ENCODE results near the gene NEUROD2. TPM values are rescaled to one million over a fixed set of nuclear protein-coding genes. Genes with fewer than 3 reads are reported as not detected.

The NEUROD2 gene
- total and polyA plus RNA-seq, 12 donors, result 0.08 TPM; not detected in 11

DNA sequence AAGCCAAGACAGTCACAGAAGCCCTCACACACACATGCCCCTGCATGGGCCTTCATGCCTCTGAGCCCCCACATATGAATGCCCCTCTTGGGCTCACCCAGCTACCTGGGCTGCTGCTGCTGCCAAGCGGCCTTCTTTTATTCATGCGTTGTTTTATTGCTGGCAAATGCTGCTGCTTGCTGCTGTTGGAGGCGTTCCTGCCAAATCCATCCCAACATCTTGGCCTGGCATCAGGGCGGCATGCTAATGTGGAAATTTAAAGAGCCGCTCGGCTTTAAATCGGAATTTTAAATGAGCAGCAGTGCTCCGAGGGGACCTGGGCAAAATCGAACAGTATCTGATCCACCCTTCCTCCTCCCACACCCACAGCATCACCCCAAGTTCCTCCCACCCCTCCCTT lies 39.0 kb downstream of the NEUROD2 start:
- no peak for DNase-seq
- Histone ChIP-seq H3K4me1 (replicated peaks in 1 of 2) (peaks cover 0 to 13% of the 10 kb centered on the region in 2 donors), H3K9me3 (replicated peaks in 1 of 3) (no peaks in the 10 kb centered on the region), H3K36me3 (replicated peaks in 1 of 2) (peaks cover 0 to 2% of the 10 kb centered on the region in 2 donors), H3K27me3 (no peaks in the 10 kb centered on the region), H3K4me3 (no peak overlapping the region), H3K27ac (no peak overlapping the region)
- TF ChIP-seq POLR2A (IDR thresholded peaks at IDR 0.05), result no peak
- TF ChIP-seq, protein P1, sequence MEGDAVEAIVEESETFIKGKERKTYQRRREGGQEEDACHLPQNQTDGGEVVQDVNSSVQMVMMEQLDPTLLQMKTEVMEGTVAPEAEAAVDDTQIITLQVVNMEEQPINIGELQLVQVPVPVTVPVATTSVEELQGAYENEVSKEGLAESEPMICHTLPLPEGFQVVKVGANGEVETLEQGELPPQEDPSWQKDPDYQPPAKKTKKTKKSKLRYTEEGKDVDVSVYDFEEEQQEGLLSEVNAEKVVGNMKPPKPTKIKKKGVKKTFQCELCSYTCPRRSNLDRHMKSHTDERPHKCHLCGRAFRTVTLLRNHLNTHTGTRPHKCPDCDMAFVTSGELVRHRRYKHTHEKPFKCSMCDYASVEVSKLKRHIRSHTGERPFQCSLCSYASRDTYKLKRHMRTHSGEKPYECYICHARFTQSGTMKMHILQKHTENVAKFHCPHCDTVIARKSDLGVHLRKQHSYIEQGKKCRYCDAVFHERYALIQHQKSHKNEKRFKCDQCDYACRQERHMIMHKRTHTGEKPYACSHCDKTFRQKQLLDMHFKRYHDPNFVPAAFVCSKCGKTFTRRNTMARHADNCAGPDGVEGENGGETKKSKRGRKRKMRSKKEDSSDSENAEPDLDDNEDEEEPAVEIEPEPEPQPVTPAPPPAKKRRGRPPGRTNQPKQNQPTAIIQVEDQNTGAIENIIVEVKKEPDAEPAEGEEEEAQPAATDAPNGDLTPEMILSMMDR (IDR thresholded peaks at IDR 0.05), result no peak
- intact Hi-C loops (cut with DNase I), result no loop called here
- 81 to 94% (median 91%) methylated on average over 9 of the region's 9 CpGs for WGBS, 4 donors

DNA sequence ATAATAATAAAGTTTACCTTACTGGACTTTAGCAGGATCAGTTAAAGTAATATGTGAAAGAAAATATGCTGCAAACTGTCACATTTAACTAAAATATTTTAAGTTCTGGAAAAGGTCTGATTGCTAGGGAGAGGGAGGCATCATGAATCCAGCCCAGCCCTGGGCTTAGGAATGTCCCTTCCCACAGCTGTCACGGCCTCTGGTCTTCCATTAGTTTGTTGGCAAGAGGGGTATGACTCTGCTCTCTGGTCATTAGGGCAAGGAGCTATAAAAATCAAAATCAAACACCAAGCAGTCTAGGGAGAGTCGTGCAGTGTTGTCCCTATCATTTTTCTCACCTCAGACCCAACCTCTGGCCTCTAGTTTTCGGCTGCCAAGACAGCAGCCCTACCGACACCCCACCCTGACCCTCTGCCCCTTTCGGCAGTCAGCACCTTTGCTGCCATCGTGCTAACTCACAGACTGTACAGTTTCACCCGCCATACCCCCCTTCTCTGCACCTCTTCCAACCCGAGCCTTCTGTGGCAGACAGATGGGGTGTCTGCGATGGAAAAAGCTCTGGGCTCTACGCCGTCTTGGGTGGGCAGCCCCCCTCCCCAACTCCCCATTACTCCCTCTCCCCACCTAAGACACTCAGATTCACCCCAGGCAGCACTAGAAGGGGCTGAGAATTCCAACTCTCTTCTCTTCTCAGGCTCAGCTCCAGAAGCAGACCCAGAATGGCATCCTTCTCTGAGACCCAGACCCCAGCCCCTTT lies 41.4 kb downstream of the NEUROD2 start:
- 78 to 91% (median 88%) methylated on average over 11 of the region's 11 CpGs for WGBS, 4 donors
- Histone ChIP-seq H3K4me3 (no peak overlapping the region), H3K27me3 (no peaks in the 10 kb centered on the region), H3K36me3 (replicated peaks in 1 of 2) (peaks cover 0 to 2% of the 10 kb centered on the region in 2 donors), H3K9me3 (replicated peaks in 1 of 3) (no peaks in the 10 kb centered on the region), H3K4me1 (replicated peaks in 1 of 2) (peaks cover 4 to 16% of the 10 kb centered on the region in 2 donors), H3K27ac (no peak overlapping the region)
- TF ChIP-seq, protein P1 (IDR thresholded peaks at IDR 0.05), result no peak
- no peak for DNase-seq
- intact Hi-C loops (cut with DNase I), result no loop called here

DNA sequence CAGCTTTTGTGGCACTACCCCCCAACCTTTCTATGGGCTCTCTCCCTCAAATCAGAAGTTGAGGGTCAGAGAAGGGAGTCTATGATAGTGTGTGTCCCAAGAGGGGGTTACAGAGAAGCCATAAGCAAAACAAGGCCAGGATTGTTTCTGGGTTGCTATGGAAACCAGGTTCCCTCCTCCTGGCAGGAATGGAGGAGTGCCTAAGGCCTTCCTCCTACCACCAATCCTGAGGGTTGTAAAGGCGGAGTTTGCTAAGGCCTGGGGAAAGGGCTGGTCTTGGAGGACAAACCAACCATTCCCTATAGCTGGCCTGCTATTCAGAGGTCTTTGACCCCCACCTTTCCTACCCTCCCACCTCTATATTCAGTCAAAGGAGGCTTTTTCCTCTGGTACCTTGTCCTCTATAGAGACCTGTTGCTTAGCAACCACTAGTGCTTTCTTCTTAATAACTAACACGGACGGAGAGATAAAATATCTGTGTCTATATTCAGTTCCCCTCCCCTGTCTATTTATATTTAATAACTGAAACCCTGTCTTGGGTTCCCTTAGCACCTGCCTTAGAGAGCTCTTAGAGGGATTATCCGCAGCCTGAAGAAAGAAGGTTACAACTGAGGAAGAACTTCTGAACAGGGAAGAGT lies 43.4 kb downstream of the NEUROD2 start:
- Histone ChIP-seq H3K27ac (no peak overlapping the region), H3K4me3 (no peak overlapping the region), H3K27me3 (no peaks in the 10 kb centered on the region), H3K9me3 (replicated peaks in 1 of 3) (no peaks in the 10 kb centered on the region), H3K36me3 (replicated peaks in 1 of 2) (peaks cover 0 to 10% of the 10 kb centered on the region in 2 donors), H3K4me1 (replicated peaks in 1 of 2) (peaks cover 4 to 16% of the 10 kb centered on the region in 2 donors)
- TF ChIP-seq POLR2A (IDR thresholded peaks at IDR 0.05), result no peak
- TF ChIP-seq, protein P1 (IDR thresholded peaks at IDR 0.05), result no peak
- no peak for DNase-seq
- intact Hi-C loops (cut with DNase I), result no loop called here
- WGBS, 4 donors, result 86 to 90% (median 89%) methylated on average over 4 of the region's 4 CpGs

DNA sequence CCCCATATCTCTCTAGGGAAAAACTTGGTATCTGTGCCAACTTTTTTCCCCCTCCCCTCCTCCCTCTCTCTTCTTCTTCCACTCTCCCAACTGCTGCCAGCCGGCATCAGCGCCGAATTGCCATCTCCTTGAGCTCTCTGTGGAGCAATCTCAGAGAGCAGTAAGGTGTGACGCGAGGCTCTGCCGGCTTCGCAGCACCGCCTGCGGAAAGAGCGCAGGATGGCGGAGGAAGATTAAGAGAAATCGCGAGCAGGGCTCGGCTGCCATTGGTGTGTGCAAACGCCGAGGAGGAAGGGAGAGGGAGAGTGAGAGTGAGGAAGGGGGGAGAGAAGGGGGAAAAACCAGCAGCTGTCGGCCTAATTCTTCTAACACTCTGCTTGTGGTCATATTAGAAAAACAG lies 44.2 kb downstream of the NEUROD2 start:
- no peak overlapping the region for H3K27ac ChIP-seq
- TF ChIP-seq, protein P1 (IDR thresholded peaks at IDR 0.05), result no peak
- TF ChIP-seq POLR2A (IDR thresholded peaks at IDR 0.05), result no peak
- no peaks in the 10 kb centered on the region for H3K9me3 ChIP-seq (replicated peaks in 1 of 3)
- no peak overlapping the region for H3K4me3 ChIP-seq
- H3K36me3 ChIP-seq (replicated peaks in 1 of 2), result peaks cover 0 to 10% of the 10 kb centered on the region in 2 donors
- WGBS, 4 donors, result 47 to 70% (median 60%) methylated on average over 17 of the region's 17 CpGs
- peak in 4 of 7 donors; percentile 22 to 34 (median 30) for DNase-seq
- H3K27me3 ChIP-seq, result no peaks in the 10 kb centered on the region
- peaks cover 4 to 16% of the 10 kb centered on the region in 2 donors for H3K4me1 ChIP-seq (replicated peaks in 1 of 2)
- intact Hi-C loops (cut with DNase I), result no loop called here
